ENCODE results near the gene TFR2. TPM values are rescaled to one million over a fixed set of nuclear protein-coding genes. Genes with fewer than 3 reads are reported as not detected.

The TFR2 gene
- total RNA-seq, 1 donor from 2014 or later: not detected

DNA sequence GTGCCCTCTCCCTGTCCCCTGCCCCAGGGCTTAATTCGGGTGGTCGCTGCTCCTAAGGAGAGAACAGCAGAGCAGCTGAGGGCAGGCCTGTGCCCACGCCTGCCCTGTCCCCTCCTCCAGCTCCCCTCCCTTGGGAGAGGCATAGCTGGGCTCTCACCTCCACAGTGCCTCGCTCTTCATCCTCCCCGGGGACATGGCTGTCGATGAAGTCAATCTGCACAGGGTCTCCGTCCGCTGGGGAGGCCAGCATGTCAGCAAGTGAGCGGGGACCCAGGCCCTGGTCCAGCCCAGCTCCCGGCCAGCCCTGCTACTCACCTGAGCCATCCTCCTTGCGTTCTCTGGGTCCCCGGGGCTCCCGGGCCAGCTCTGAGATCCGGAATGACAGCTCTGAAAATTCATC is 63.8 kb downstream of the TFR2 start:
- ATAC-seq: no peak
- DNase-seq: no peak
- intact Hi-C loops (cut with micrococcal nuclease): no loop called here

DNA sequence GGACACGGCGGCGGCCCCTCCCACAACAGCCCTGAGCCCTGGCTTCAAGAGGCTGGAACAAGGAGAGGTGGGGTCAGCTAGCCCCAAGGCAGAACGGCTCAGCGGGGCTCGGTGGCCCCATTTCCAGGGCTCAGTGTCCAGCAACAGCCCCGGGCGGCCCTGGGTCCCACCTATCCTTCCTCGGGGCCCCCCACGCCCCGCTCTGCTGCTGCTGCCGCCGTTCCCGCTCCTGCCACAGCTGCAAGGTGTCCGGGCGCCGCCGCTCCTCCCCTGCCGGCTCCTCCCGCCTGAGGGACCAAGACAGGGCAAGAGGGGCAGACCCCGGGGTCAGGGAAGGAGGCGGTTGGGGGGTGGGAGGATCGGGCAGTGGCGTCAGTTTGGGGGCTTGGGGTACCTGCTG is 64.2 kb downstream of the TFR2 start:
- ATAC-seq (no peak), DNase-seq (no peak)
- intact Hi-C loops (cut with micrococcal nuclease): no loop called here

DNA sequence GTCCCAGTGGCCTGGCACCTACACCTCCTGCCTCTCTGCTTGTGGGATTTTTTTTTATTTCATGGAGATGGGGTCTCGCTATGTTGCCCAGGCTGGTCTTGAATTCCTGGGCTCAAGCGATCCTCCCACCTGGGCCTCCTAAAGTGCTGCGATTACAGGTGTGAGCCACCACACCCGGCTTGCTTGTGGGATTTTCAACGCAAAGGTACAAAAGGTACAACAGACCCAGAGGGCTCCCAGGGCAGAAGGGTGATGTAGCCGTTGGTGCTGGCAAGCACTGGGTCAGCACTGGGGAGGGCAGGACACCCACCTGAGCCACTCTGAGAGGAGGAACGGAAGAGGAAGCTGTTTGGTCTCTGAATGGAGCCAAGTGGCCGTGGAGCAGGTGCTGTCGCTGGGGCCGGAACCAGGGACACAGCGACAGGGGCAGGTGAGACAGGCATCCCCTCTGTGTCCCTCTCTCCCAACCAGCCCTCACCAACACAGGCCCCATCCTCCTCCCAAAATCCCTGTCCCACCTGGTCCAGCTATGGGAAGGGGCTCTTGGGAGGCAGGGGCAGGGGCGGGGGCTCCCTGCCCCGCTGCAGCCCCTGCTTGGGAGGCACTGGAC is 64.9 kb downstream of the TFR2 start:
- no peak for ATAC-seq
- DNase-seq: no peak
- intact Hi-C loops (cut with micrococcal nuclease): no loop called here

- intact Hi-C loops (cut with micrococcal nuclease): no loop called here
- no peak for DNase-seq
- ATAC-seq: no peak
These were observed 65.5 kb downstream of the TFR2 start for GRCh38 chr7:100575746-100576383.

- intact Hi-C loops (cut with micrococcal nuclease): no loop called here
- ATAC-seq (no peak), DNase-seq (no peak)
These were observed 66.1 kb downstream of the TFR2 start for GRCh38 chr7:100575206-100575631.

GRCh38 chr7:100574362-100575205 is 66.8 kb downstream of the TFR2 start:
- DNase-seq (no peak), ATAC-seq (no peak)
- intact Hi-C loops (cut with micrococcal nuclease): no loop called here

DNA sequence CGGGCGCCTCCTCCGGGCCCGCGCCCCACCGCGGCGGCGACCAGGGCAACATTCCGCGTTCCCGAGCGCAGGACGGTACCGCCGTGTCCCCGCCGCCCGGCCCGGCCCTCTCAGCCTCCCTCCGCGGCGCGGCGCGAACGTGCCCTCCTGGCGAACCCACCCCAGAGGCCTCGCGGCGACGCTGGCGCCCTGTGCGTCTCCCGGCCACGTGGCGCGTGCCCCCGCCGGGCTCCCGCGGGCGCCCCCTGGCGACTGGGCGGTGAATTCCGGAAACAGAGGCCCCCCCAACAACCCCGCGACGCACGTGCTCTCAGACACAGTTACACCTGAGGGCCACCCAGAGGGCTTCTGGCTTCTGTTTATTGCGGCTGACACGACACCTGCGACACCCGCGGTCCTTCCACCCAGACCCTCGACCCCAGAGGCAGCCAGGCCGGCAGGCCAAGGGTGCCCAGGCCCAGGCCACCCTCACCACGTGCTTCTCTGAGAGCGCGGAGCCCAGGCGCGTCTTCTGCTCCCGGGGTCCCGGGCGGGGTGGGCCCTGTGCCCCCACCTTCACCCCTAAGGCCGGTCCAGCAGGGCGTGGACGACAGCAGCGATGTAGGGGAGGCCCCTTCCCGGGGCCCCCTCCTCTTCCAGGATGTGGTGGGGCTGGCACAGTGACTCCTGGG is 67.5 kb downstream of the TFR2 start, which contains the start of gene SAP25:
Gene SAP25, minus strand, starts transcription at position 210 of the 671 bp plus-strand sequence. Its CDS starts 158 bp downstream, at position 52.
- intact Hi-C loops (cut with micrococcal nuclease): no loop called here
- ATAC-seq: no peak
- no peak for DNase-seq

GRCh38 chr7:100572949-100573675 is 68.2 kb downstream of the TFR2 start:
- no peak for DNase-seq
- no peak for ATAC-seq
- intact Hi-C loops (cut with micrococcal nuclease): no loop called here

- intact Hi-C loops (cut with micrococcal nuclease): no loop called here
- DNase-seq: no peak
- ATAC-seq: no peak
These were observed 68.9 kb downstream of the TFR2 start for GRCh38 chr7:100572281-100572948.

DNA sequence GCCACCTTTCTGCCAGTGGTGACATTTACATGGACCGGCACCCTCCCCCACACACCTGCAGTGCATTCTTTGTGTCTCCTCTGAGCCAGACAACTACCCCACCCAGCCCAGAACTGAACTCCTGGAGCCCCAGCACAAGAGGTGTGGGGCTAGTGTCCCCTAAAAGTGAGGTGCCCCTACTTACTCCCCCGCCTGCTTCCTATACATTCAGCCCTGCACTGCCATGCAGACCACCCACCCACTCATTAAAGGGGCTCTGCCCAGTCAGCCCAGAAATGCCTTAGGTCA is 69.6 kb downstream of the TFR2 start:
- DNase-seq (no peak), ATAC-seq (no peak)
- intact Hi-C loops (cut with micrococcal nuclease): no loop called here

DNA sequence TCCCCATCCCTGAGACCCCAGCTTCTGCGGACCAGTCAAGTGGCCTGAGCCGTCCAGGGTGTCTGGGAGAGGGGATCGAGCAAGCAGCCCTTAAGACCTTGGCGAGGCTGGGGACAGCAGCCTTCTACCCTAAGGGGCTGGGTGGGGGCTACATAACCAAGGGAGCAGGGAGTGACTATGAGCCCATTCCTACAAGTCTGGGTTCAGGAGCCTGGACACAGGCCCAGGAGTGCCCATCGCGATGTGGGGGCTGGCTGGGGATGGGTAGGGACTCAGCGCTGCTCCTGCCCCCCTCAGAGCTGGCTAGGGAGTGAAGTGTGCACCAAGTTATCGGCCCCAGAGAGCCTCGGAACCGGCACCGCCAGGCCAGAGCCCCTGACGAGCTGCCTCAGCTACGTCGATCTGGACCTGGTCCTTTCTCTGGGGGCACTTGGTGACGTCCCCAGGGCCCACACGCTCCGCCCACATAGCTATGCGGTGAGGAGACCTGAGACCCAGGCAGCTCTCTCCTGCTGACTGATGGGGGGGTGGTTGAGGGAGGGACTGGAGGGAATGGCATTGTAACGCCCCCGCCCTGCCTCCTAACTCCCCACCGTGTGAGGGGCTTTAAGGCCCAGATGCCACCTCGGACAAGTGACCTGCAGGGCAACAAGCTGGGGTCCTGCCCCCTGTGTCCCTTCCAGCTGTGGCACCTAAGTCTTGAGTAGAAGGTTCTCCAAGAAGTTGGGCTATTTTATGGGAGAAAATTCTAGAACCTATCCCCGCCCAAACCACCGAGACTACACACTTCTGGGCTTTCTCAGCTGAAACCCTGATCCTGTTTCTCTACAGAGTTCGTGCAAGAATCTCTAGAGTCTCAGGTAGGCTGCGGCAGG is 70.2 kb downstream of the TFR2 start:
- DNase-seq (no peak), ATAC-seq (no peak)
- intact Hi-C loops (cut with micrococcal nuclease): no loop called here

Other genes starting within 250 kb of the TFR2 start
- 4.2 TPM for gene ZCWPW1, start 212.8 kb downstream of the TFR2 start, total RNA-seq
- gene MEPCE, start 211.7 kb downstream of the TFR2 start, total RNA-seq: 25.8 TPM
- 10.3 TPM for gene PPP1R35, start 205.1 kb downstream of the TFR2 start, total RNA-seq
- 0.32 TPM for gene SPACDR, start 177.3 kb downstream of the TFR2 start, total RNA-seq
- 51.1 TPM for gene TSC22D4, start 162.3 kb downstream of the TFR2 start, total RNA-seq
- 0.32 TPM for gene NYAP1, start 157.6 kb downstream of the TFR2 start, total RNA-seq
- 24.7 TPM for gene AGFG2, start 102.3 kb downstream of the TFR2 start, total RNA-seq
- gene SAP25, start 67.7 kb downstream of the TFR2 start, total RNA-seq: 0.77 TPM
- gene LRCH4, start 55.4 kb downstream of the TFR2 start, total RNA-seq: 27.3 TPM
- 0.77 TPM for gene FBXO24, start 55.2 kb downstream of the TFR2 start, total RNA-seq
- gene PCOLCE, start 39.2 kb downstream of the TFR2 start, total RNA-seq: 40.4 TPM
- 9.1 TPM for gene MOSPD3, start 29.0 kb downstream of the TFR2 start, total RNA-seq
- not detected for gene ACTL6B, start 14.9 kb upstream of the TFR2 start, total RNA-seq
- gene GNB2, start 32.2 kb upstream of the TFR2 start, total RNA-seq: 112 TPM
- 29.4 TPM for gene GIGYF1, start 52.7 kb upstream of the TFR2 start, total RNA-seq
- gene POP7, start 64.6 kb upstream of the TFR2 start, total RNA-seq: 30.0 TPM
- gene EPO, start 78.9 kb upstream of the TFR2 start, total RNA-seq: not detected
- not detected for gene ZAN, start 92.0 kb upstream of the TFR2 start, total RNA-seq
- gene EPHB4, start 186.0 kb upstream of the TFR2 start, total RNA-seq: 22.7 TPM
- gene SLC12A9, start 211.2 kb upstream of the TFR2 start, total RNA-seq: 9.0 TPM
- 13.6 TPM for gene TRIP6, start 225.8 kb upstream of the TFR2 start, total RNA-seq
- gene SRRT, start 233.6 kb upstream of the TFR2 start, total RNA-seq: 63.2 TPM
- 1.9 TPM for gene UFSP1, start 248.2 kb upstream of the TFR2 start, total RNA-seq

Data from left ventricle myocardium superior (tissue), 1 donor.